Fibroblast of skin of left biceps (primary cell): ENCODE measurements around the gene ZNF83.
"Not testable (repeated sequence)": the region's sequence is repeated elsewhere in the genome, so short reads cannot be mapped to it uniquely, and the experiment has no call there.

Experiments
- DNase-seq, 2 experiments: peaks; one replicate each; pipeline ENCODE4 v3.0.0-alpha.2; 2013; ENCODE audit warnings: low read depth in 2 of 2

Gene ZNF83

DNA sequence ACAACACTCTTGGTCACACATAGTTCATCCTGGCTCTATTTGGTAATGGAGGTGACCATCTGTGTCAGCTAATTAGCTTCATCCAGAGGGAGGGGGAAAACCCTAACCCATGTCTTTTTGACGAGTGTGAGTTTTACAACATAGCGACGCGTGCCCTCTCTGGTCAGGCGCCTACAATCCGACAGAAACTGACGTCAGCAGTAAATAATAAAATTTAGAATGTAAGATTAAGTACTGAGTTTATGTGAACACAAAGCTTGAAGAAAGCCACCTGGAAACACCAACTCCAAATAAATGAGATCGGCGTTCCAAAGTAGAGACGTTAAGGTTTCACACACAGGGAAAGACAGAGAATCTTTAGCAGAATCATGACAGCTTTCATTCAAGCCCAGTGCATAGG is 1.8 kb upstream of the ZNF83 start:
- DNase-seq: no peak

GRCh38 chr19:52638601-52639000 is 446 bp upstream of the ZNF83 start:
- DNase-seq: no peak

GRCh38 chr19:52635786-52636570 is 2.2 kb downstream of the ZNF83 start:
- DNase-seq: no peak

GRCh38 chr19:52627441-52627840 is 10.7 kb downstream of the ZNF83 start:
- not testable (repeated sequence) for DNase-seq

- no peak for DNase-seq
These were observed 11.2 kb downstream of the ZNF83 start for GRCh38 chr19:52626915-52627314.

DNA sequence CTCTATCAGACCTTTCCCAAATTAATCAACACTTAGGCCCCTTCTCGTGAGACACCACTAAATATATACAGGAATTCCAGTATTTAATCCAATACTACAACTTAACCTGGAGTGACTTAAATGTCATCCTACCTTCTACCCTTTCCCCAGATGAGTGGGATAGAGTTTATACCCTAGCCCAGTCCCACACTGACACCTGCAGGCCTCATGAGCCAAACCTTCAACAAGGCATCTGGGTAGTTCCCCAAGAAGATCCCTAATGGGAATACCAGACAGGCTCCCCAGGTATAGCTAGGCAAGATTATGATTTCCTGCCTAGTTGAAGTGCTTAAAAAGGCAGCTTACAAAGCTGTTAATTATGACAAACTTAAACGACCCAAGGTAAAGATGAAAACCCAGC is 15.9 kb downstream of the ZNF83 start:
- no peak for DNase-seq

DNA sequence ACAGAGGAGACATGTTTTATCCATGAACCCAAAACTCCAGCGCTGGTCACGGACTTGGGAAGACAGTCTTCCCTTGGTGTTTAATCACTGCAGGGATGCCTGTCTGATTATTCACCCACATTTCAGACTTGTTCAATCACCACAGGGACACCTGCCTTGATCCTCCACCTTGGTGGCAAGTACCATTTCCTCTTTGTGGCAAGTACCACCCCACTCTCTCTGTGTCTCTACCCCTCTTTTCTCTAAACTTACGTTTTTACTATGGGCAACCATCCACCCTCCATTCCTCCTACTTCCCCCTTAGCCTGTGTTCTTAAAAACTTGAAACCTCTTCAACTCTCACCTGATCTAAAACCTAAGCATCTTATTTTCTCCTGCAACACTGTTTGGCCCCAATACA is 16.8 kb downstream of the ZNF83 start:
- no peak for DNase-seq

DNA sequence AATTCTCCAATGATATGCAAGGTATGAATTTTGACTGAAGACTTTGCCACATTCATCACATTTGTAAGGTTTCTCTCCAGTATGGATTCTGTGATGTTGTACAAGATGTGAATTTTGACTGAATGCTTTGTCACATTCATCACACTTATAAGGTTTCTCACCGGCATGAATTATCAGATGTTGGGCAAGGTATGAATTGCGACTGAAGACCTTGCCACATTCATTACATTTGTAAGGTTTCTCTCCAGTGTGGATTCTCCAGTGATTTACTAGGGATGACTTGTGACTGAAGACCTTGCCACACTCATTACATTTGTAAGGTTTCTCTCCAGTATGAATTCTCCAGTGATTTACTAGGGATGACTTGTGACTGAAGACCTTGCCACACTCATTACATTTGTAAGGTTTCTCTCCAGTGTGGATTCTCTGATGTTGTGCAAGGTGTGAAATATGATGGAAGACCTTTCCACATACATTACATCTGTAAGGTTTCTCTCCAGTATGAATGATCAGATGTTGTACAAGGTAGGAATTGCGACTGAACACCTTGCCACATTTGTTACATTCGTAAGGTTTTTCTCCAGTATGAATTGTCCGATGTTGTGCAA is 24.8 kb downstream of the ZNF83 start:
- no peak for DNase-seq

- DNase-seq: no peak
These were observed 34.5 kb downstream of the ZNF83 start for GRCh38 chr19:52603558-52604207.

GRCh38 chr19:52602941-52603340 is 35.2 kb downstream of the ZNF83 start:
- DNase-seq: no peak

GRCh38 chr19:52601974-52602366 is 36.2 kb downstream of the ZNF83 start:
- DNase-seq: not testable (repeated sequence)

DNA sequence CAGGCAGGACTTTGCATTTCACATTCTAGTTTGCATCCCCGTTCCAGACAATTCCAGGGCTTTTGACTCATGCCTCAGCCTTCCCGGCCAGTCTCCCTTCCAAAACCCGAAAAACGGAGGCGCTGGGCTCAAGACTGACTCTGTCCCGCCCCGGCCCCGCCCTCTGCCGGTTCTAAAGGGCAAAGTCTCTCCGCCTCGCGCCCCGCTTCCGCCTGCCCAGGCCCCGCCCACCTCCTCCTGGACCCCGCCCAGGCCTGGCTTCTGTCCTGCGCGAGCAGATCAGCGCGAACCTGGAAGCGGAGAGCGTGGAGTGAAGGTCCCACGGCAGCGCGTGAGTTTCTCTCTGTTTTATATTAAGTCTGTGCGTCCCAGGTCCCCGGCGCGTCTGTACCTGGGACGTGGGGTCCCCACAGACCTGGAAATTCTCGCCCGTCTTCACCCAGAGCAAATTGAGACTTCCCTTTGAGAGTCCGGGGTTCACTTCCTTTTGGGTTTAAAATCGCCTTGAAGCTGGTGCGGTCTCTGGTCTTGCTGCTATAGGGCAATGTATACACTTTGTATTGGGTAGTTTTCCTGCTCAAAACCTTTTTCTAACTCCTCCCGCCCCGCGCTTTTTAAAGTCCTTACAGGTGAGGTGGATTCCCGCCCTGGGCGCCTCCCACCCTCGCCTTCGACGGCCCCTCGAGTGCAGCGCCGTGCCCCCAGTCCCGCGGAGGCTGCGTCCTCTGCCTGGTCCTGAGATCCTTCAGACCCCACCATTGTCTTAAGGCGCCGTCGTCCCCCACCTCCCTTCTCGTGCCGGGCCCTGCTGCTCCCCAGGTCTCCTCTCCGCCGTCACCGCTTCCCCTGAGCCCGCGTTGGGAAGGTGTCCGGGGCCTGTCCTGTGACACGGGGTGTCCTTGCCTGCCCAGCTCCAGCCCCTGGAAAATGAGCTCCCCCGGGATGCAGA is 36.9 kb downstream of the ZNF83 start:
- peak; percentile 61 to 68 for DNase-seq

DNA sequence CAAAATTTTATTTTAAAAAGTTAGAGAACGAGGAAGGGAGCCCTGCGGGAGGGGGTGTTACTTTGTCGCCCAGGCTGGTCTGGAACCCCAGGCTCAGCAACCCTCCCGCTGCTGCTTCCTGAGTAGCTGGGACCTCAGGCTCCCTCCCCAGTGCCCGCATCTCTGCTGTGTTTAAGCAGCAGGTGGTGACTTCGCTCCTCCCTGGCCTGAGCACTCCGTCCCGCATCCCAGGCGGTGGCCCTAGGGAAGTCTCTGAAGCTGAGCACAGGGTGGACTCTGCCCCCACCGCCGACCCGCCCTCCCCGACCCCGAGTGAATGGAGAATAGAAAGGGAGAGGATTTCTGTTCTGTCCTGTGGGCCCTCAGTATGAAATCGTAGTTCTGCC is 37.5 kb downstream of the ZNF83 start:
- DNase-seq: no peak

DNA sequence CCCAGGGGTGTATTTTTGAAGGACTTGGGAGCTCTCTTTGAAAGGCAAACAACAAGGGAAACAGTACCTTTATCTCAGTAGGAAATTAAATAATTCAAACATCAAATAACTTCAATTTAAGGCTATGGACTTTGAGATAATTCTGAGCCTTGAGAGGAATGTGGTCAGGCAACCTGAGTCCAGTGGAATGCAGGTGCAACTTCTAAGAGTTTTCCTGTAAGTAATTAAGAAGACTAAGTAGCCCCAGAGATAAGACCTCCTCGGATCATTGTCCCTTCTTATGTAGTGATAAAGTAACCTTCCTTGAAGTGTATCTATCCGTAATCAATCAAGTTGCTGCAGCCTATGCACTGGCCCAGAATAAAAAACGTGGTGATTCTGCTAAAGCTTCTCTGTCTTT is 38.9 kb downstream of the ZNF83 start:
- DNase-seq: no peak

DNA sequence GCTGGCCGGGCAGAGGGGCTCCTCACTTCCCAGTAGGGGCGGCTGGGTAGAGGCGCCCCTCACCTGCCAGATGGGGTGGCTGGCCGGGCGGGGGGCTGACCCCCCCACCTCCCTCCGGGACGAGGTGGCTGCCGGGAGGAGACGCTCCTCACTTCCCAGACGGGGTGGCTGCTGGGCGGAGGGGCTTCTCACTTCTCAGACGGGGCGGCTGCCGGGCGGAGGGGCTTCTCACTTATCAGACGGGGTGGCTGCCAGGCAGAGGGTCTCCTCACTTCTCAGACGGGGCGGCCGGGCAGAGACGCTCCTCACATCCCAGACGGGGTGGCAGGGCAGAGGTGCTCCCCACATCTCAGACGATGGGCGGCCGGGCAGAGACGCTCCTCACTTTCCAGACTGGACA is 44.7 kb downstream of the ZNF83 start:
- DNase-seq: not testable (repeated sequence)

- DNase-seq: no peak
These were observed 45.9 kb downstream of the ZNF83 start for GRCh38 chr19:52592301-52592700.

- no peak for DNase-seq
These were observed 47.4 kb downstream of the ZNF83 start for GRCh38 chr19:52590728-52591127.

- DNase-seq: no peak
These were observed 52.6 kb downstream of the ZNF83 start for GRCh38 chr19:52585604-52586003.

- DNase-seq: no peak
These were observed 53.3 kb downstream of the ZNF83 start for GRCh38 chr19:52584736-52585440.

DNA sequence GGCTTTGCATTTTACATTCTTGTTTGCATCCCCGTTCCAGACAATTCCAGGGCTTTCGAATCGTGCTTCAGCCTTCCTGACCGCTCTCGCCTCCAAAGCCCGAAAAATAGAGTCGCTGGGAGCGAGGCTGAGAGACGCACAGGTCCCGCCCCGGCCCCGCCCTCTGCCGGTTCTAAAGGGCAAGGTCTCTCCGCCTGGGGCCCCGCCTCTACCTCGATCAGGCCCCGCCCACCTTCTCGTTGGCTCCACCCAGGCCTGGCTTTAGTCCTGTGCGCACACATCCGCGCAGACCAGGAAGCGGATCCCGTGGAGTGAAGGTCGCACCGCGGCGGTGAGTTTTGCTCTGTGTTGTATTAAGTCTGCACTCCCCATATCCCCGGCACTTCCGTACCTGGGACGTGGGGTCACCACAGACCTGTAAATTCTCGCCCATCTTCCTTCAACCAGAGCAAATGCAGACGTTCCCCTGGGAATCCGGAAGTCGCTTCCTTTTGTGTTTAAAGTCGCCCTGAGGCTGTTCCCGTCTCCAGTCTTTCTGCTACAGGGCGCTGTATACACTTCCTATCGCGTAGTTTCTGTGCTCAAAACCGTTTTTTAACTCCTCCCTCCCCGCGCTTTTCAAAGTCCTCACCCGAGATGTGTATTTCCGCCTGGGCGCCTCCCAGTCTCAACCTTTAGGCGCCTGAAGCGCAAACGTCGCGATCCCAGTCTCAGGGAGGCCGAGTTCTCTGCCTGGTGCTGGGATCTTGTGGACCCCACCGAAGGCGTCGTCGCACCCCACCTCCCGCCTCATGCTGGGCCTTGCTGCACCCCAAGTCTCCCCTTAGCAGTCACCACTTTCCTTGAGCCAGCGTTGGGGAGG is 67.9 kb downstream of the ZNF83 start, which contains the start of gene ZNF701:
Gene ZNF701, plus strand, starts transcription at position 288 of the 862 bp plus-strand sequence. CDS start 3,861 bp downstream, outside the sequence.
- DNase-seq: peak; percentile 58 to 67
